Mucosa of gallbladder (tissue), 1 donor: Measurements from ENCODE around the gene TMEFF1. TPM values are rescaled to one million over a fixed set of nuclear protein-coding genes. Genes with fewer than 3 reads are reported as not detected.

ENCODE experiments used
- DNase-seq: peaks from one replicate; pipeline ENCODE4 v3.0.0-alpha.2; 2020; ENCODE audit warnings: low spot score
- total RNA-seq: library from RNA; stranded (reverse); gene quantifications from one replicate; pipeline ENCODE4 v1.2.1, GENCODE V29; 2021
- donor health status: DM: no; HTN: no; CAD: no.

TMEFF1 gene
- total RNA-seq, 1 donor from 2014 or later: 0.63 TPM

GRCh38 chr9:100575765-100576386, 102.9 kb downstream of the TMEFF1 start:
- no peak for DNase-seq

GRCh38 chr9:100577776-100578448, 105.0 kb downstream of the TMEFF1 start, which contains the start of gene CAVIN4:
Gene CAVIN4, plus strand, starts transcription at chr9:100578079. Its CDS starts 65 bp downstream, at chr9:100578144.
- DNase-seq: no peak

GRCh38 chr9:100578610-100579009, 105.7 kb downstream of the TMEFF1 start:
- no peak for DNase-seq

- DNase-seq: no peak
Observed at GRCh38 chr9:100579665-100580064, 106.7 kb downstream of the TMEFF1 start.

GRCh38 chr9:100580257-100580656, 107.3 kb downstream of the TMEFF1 start:
- DNase-seq: no peak

GRCh38 chr9:100581081-100581480, 108.1 kb downstream of the TMEFF1 start:
- DNase-seq: no peak

- no peak for DNase-seq
Observed at GRCh38 chr9:100581661-100582060, 108.7 kb downstream of the TMEFF1 start.

GRCh38 chr9:100583014-100583802, 110.3 kb downstream of the TMEFF1 start:
- no peak for DNase-seq

GRCh38 chr9:100584951-100585350, 112.0 kb downstream of the TMEFF1 start:
- no peak for DNase-seq

- no peak for DNase-seq
Observed at GRCh38 chr9:100586093-100586492, 113.1 kb downstream of the TMEFF1 start.

GRCh38 chr9:100587375-100587774, 114.4 kb downstream of the TMEFF1 start:
- DNase-seq: no peak

GRCh38 chr9:100589582-100589981, 116.6 kb downstream of the TMEFF1 start:
- DNase-seq: no peak

- DNase-seq: no peak
Observed at GRCh38 chr9:100590481-100590880, 117.5 kb downstream of the TMEFF1 start.

GRCh38 chr9:100591139-100591538, 118.2 kb downstream of the TMEFF1 start:
- DNase-seq: no peak

- DNase-seq: no peak
Observed at GRCh38 chr9:100591639-100592412, 118.9 kb downstream of the TMEFF1 start.

GRCh38 chr9:100595391-100596199, 122.6 kb downstream of the TMEFF1 start:
- DNase-seq: peak; percentile 22

GRCh38 chr9:100597236-100597635, 124.3 kb downstream of the TMEFF1 start:
- DNase-seq: no peak

- peak; percentile 84 for DNase-seq
Observed at GRCh38 chr9:100598641-100599145, 125.7 kb downstream of the TMEFF1 start.

- DNase-seq: no peak
Observed at GRCh38 chr9:100600521-100601079, 127.7 kb downstream of the TMEFF1 start.

- DNase-seq: peak; percentile 34
Observed at GRCh38 chr9:100601216-100601615, 128.3 kb downstream of the TMEFF1 start.
